Activated naive CD8-positive, alpha-beta T cell treated with anti-CD3 and anti-CD28 coated beads, Interleukin-2, amount 50 U/mL, for 16 hours (primary cell): ENCODE results near the gene VSTM5.

Experiments used
- DNase-seq: peaks from one replicate; pipeline ENCODE4 v3.0.0-alpha.2; 2020; ENCODE audit warnings: low read depth, low spot score

Gene VSTM5

GRCh38 chr11:93842461-93842860, 8.0 kb downstream of the VSTM5 start:
- DNase-seq = no peak

- DNase-seq = no peak
Measured at GRCh38 chr11:93842034-93842433, 8.4 kb downstream of the VSTM5 start.

- no peak for DNase-seq
Measured at GRCh38 chr11:93841446-93841845, 9.0 kb downstream of the VSTM5 start.

GRCh38 chr11:93840981-93841380, 9.4 kb downstream of the VSTM5 start:
- no peak for DNase-seq

- DNase-seq = no peak
Measured at GRCh38 chr11:93840180-93840579, 10.2 kb downstream of the VSTM5 start.

GRCh38 chr11:93838967-93839366, 11.5 kb downstream of the VSTM5 start:
- DNase-seq = no peak

GRCh38 chr11:93832780-93833179, 17.6 kb downstream of the VSTM5 start:
- DNase-seq = no peak

GRCh38 chr11:93831343-93832127, 18.9 kb downstream of the VSTM5 start:
- DNase-seq = no peak

- DNase-seq = no peak
Measured at GRCh38 chr11:93829598-93829997, 20.8 kb downstream of the VSTM5 start.

GRCh38 chr11:93827363-93827762, 23.1 kb downstream of the VSTM5 start:
- no peak for DNase-seq

- DNase-seq = no peak
Measured at GRCh38 chr11:93823210-93823609, 27.2 kb downstream of the VSTM5 start.

- no peak for DNase-seq
Measured at GRCh38 chr11:93822359-93822758, 28.1 kb downstream of the VSTM5 start.

GRCh38 chr11:93821617-93822016, 28.8 kb downstream of the VSTM5 start:
- no peak for DNase-seq

GRCh38 chr11:93820847-93821246, 29.6 kb downstream of the VSTM5 start:
- DNase-seq = no peak

- no peak for DNase-seq
Measured at GRCh38 chr11:93819966-93820695, 30.3 kb downstream of the VSTM5 start.

- no peak for DNase-seq
Measured at GRCh38 chr11:93817426-93818348, 32.7 kb downstream of the VSTM5 start.

- DNase-seq = no peak
Measured at GRCh38 chr11:93814966-93815633, 35.3 kb downstream of the VSTM5 start.

GRCh38 chr11:93813974-93814373, 36.4 kb downstream of the VSTM5 start:
- DNase-seq = no peak

- DNase-seq = no peak
Measured at GRCh38 chr11:93807980-93808379, 42.4 kb downstream of the VSTM5 start.

- DNase-seq = no peak
Measured at GRCh38 chr11:93804879-93805278, 45.5 kb downstream of the VSTM5 start.

GRCh38 chr11:93801366-93801765, 49.1 kb downstream of the VSTM5 start:
- no peak for DNase-seq
